Measurements from ENCODE around the gene HDGFL2.

HDGFL2 gene

DNA sequence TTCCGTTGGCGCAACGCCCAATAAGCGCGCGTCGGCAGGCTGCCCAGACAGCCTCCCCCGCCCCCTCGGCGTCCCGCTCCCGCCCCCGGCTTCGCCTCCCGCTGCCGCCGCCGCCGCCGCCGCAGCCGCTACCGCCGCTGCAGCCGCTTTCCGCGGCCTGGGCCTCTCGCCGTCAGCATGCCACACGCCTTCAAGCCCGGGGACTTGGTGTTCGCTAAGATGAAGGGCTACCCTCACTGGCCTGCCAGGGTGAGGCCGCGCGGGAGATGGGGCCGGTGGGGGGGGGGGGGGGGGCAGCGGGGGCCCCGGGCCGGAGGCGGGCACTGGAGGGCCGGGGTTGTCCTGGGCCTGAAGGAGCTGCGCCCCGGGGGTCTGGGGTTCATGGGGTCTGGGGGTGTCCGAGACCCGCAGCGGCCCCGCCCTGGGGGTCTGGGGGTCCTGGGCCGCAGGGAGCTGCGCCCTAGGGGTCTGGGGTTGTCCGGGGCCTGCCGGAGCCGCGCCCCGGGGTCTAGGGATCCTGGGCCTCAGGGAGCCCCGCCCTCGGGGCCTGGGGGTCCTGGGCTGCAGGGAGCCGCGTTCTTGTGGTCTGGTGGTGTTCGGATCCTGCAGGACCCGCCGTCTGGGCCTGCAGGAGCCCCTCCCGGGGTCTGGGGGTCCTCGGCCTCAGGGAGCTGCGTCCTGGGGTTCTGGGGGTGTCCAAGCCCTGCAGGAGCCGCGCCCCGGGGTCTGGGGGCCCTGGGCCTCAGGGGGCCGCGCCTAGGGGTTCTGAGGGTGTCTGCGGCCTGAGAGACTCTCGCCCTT lies at the start of gene HDGFL2:
TSS of gene HDGFL2 (plus strand) at position 124 of the 801 bp plus-strand sequence. CDS start at position 178, 54 bp downstream.
- no peak for DNase-seq

DNA sequence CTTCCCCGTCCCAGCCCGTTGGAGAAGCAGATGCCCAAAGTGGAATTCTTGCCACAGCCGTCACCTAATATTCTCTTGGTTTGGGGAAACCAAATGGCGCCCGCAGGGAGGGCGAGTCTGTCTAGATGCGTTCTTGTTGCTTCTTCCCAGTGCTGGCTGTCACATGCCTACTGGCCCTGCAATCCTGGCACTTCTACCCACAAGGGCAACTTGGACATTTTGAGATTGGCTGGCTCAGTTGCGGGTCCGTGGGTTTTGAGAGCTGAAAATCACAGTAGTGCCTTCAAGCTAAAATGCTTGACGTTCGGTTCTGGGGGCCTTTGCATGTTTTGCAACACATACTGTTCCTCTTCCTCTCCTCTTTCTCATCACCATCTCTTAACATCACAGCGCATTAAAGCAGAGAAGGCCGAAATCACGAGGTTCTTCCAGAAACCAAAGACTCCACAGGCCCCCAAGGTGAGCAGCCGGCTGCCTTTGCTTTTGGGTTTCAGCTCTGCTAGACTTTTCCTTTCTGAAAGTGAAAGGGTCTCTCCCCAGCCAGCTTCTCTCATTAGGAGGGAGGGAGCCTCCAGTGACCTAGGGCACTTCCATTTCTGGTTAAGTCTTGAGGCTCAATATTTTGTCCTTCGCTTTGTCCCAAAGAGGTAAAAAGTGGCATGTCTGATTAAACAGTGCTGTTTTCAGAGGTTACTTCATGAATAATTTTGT lies 48.5 kb upstream of the HDGFL2 start:
- DNase-seq, result no peak

DNA sequence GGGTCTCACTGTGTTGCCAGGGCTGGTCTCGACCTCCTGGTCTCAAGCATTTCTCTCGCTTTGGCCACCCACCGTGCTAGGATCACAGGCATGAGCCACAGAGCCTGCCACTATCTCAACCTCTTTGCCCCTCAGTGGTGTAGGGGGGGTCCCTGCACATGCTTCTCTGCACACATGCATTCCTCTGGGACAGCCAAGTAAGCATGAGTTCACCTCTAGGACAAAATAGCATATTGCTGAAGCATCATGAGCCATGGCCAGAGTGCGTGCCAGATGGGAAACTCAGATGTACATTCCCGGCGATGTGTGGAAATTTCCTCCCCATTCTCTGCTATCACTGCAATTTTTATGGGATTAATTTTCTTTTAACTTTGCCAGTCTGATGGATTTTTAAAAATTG lies 46.6 kb upstream of the HDGFL2 start:
- DNase-seq, result no peak

DNA sequence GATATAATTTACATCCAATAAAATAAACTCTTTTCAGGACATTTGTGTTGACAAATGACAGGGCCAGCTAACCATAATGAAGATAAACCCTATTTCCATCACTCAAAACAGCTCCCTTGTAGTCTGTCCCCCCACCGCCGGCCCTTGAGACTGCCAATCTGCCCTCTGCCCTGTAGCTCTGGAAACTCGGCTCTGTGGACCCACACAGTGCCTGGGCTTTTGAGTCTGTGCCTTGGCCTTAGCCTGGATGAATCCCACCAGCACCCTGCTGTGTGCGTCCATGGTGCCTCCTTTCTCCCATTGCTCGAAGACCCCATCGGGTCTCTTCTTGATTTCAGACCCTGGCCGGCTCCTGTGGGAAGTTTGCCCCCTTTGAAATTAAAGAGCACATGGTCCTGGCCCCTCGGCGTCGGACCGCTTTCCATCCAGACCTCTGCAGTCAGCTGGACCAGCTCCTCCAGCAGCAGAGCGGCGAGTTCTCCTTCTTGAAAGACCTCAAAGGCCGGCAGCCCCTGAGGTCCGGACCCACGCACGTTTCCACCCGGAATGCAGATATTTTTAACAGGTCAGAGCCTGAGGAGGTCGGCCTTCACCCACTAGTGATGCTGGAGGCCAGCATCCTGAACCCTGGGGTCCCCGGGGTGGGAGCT lies 43.6 kb upstream of the HDGFL2 start:
- DNase-seq, result no peak

DNA sequence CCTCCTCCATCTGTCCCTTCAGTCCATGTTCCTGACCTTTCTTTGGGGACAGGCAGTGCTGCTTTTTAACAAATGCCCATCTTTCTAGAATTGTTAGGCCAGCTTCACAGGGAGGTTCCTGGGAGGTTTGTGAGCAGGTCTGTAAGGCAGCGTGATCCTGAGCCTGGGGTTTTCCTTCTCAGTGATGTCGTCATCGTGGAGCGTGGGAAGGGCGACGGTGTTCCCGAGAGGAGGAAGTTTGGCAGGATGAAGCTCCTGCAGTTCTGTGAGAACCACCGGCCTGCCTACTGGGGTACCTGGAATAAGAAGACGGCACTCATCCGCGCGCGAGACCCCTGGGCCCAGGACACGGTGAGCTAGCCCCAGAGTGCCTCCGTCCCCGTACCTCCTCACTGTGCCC lies 42.8 kb upstream of the HDGFL2 start:
- no peak for DNase-seq

DNA sequence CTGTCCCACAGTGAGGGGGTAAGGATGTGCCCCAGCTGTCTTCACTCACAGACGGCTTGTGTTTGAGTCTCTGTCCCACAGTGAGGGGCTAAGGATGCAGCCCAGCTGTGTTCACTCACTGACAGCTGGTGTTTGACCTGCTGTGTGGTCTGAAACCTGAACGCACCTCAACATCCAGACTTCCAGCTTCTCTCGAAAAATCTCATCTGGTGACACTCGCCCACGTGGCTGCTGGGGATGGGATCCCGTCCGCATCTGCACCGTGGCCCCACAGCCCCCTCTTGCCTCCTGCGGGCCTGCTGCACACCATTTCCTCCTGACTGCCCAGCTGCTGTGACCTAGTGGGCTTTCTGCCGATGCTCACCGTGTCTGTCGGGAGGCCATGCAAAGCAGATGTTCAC lies 42.3 kb upstream of the HDGFL2 start:
- DNase-seq, result no peak

DNA sequence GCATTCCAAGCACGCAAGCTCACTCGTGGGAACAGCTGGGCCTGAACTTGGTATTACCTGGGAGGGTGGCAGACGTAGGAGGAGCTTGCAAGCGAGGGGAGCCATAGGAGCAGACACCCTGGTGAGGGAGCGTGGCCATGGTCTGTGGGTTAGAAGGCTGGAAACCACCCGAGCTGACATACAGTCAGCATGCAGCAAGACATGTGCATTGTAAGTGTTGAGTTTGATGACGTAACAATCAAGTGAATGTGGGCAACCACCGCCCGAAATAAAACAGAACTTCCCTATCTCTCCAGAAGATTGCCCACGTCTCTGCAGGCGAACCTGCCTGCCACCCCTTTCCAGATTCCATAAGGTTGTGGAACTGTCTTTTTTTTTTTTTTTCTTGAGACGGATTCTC lies 41.3 kb upstream of the HDGFL2 start:
- no peak for DNase-seq

DNA sequence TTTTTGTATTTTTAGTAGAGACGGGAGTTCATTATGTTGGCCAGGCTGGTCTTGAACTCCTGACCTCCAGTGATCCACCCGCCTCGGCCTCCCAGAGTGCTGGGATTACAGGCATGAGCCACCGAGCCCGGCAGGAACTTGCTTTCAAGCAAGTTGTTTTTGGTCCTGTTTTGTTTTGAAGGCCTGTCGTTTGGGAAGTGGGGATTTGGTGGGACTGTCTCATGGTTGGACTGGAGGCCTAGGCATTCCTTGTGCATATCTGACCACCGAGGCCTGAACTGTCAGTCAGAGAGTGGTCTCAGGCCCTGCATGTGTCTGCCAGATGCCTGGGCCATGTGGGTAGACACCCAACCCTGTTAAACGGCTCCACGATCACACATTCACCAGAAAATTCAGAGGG lies 40.8 kb upstream of the HDGFL2 start:
- no peak for DNase-seq

DNA sequence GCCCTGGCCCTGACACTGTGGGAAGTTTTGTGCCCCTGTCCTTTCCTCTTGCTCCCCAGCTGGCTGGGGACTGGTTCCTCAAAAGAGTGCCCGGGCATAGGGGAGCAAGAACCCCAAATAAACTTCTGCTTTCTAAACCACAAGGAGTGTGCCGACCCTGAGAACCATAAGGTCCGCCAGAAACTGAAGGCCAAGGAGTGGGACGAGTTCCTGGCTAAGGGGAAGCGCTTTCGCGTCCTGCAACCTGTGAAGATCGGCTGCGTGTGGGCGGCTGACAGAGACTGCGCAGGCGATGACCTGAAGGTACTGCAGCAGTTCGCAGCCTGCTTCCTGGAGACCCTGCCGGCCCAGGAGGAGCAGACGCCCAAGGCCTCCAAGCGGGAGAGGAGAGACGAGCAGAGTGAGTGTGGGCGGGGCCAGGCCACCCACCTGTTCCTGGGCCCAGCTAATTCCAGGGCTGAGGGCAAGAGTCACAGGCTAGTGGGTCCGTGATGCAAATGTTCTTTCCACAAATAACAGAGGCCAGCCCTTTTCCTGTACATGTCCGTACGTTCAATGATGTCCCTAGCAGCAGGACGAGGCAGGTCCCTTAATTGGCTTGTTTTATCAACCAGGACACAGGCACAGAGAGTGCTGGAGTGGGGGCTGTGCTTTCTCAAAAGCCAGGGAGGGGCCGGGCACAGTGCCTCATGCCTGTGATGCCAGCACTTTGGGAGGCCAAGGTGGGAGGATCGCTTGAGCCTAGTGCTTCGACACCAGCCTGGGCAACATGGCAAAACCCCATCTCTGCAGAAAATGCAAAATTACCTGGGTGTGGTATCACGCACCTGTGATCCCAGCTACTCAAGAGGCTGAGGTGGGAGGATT lies 40.1 kb upstream of the HDGFL2 start:
- DNase-seq, result no peak

DNA sequence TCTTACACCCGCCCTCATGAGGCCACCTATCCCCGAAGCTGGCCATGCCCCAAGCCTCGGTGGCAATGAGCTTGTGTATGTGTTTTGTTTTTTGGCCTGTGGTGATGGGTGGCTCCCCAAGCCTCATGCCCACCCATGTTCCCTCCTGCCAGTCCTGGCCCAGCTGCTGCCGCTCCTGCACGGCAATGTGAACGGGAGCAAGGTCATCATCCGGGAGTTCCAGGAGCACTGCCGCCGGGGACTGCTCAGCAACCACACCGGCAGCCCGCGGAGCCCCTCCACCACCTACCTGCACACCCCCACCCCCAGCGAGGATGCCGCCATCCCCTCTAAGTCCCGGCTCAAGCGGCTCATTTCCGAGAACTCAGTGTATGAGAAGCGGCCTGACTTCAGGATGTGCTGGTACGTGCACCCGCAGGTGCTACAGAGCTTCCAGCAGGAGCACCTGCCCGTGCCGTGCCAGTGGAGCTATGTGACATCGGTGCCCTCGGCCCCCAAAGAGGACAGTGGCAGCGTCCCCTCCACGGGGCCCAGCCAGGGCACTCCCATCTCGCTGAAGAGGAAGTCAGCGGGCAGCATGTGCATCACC lies 39.1 kb upstream of the HDGFL2 start:
- no peak for DNase-seq

DNA sequence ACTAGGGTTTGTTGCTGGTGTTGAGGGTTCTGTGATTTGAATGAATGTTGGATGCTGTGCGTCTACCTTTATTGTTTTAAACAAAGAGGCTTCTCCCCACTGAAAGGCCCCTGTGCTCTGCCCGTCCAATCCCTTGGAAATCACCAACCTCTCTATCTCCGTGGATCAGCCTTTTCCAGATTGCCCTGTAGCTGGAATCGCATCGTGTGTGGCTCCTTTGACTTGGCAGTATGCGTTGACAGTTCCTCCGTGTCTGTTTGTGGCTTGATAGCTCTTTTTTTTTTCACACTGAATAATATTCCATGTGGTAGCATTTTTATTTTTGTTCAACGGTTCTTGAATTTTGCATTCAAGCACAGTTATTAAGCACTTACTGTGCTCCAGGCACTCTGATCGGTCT lies 37.7 kb upstream of the HDGFL2 start:
- no peak for DNase-seq

DNA sequence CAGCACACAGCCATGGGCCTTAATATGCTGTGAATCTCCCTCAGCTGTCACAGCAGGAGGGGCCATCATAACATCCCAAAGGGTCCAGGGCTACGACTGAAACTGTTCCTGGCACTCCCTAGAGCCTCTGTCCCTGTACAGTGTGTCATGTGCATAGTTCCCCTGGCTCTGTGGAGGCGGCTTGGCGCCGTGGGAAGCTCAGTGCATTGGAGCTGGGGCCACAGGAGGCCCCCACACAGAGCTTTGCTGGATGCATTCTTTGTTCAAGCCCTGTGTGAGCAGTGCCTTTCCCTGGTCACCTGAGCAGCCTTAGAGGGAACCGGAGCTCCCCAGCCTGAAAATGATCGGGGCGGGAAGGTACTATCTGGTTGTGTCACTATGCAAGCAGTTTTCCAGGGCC lies 35.9 kb upstream of the HDGFL2 start:
- no peak for DNase-seq

DNA sequence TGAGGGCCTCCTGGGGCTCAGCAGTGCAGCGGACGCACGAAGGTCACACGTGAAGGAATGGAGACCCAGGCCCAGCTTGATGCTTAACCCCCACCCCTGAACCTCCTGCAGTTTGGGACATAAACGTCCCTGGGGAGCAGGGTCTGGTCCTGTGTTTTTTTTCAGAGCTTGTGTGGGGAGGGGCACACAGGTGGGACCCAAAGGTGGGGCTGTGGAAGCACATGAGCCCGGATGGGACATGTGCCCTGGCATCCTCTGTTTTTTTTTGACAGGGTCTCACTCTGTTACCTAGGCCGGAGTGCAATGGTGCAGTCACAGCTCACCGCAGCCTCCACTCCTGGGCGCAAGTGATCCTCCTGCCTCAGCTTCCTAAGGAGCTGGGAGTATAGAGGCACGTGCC lies 35.0 kb upstream of the HDGFL2 start:
- DNase-seq, result no peak

DNA sequence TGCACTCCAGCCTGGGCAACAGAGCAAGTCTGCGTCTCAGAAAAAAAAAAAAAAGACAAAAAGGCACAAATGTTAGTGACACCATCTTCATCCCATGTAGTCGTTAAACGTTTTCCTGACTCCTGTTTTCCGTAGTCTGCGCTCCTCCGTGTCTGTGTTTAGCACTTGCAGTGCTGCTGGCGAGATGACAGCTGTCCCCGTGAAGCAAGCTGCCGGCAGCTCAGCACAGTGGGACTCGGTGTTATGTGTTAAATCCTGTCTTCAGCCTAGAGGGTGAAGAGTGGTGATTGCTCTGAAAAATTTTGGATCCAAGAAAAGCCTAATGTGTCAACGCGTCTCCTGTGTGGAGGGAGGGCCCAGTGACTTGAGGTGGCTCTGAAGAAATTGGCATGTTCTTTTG lies 32.9 kb upstream of the HDGFL2 start:
- DNase-seq, result no peak

DNA sequence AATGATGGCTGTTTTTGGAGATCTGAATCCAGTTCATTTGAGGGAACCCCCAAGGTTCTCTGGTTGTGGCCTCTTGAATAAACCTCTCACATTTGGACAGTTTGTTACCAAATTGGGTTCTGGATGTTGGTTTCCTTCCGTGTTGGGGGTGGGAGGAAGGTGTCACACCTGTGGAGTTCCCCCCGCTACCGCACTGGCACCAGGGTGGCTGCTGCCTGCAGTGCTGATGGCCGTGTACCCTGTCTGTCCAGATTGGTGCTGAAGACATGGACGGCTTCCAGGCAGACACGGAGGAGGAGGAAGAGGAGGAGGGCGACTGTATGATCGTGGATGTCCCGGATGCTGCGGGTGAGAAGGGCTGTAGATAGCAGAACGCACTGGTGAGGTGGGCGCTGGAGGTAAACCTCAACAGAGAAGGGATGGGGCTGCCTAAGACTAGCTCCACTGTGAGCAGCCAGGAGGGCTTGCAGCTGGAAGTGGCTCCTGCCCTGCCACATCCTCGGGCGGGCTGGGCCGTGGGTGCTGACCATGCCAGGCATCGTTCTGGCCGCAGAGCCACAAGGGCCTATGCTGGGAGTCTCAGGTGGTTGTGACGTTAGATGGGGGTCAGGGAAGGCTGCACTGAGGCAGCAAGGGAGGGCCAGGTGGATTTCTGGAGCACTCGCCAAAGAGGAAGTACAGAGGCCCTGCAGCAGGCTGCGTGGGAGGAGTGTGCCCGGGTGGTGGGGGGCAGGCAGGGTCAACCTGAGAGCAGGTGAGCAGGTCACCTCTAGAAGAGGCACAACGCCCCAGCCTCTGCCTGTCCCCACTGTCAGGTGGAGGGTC lies 29.9 kb upstream of the HDGFL2 start:
- DNase-seq, result no peak

DNA sequence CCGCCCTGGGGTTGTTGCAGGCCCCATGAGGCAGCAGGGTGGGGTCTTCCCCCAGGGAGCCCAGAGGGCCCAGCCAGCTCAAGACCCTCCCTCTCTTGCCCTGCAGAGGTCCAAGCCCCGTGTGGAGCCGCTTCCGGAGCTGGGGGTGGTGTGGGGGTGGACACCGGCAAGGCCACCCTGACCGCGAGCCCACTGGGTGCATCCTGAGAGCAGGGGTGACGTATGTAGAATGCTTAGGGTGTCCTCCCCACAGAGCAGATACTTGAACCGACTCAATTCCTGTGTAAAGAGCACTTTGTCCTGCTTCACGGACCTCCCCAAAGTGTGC lies 29.3 kb upstream of the HDGFL2 start:
- DNase-seq, result no peak

DNA sequence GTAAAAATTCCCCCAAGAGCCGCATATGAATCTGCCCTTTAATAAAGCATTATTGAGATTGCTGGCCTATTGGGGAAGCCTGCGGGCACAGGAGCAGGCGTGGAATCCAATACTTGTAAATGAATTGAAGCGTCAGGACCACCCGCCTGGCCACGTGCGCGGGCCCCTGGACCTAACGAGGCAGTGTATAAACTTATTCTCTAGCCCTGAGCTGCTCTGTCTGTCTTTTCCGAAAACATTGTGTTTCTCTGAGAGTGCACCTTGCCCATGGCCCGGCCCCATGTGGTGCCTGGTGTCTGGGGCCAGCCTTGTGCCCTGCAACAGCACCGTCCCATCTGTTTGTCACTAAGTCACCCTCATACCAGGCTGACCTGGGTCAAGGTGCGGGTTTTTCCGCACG lies 28.9 kb upstream of the HDGFL2 start:
- DNase-seq, result no peak

DNA sequence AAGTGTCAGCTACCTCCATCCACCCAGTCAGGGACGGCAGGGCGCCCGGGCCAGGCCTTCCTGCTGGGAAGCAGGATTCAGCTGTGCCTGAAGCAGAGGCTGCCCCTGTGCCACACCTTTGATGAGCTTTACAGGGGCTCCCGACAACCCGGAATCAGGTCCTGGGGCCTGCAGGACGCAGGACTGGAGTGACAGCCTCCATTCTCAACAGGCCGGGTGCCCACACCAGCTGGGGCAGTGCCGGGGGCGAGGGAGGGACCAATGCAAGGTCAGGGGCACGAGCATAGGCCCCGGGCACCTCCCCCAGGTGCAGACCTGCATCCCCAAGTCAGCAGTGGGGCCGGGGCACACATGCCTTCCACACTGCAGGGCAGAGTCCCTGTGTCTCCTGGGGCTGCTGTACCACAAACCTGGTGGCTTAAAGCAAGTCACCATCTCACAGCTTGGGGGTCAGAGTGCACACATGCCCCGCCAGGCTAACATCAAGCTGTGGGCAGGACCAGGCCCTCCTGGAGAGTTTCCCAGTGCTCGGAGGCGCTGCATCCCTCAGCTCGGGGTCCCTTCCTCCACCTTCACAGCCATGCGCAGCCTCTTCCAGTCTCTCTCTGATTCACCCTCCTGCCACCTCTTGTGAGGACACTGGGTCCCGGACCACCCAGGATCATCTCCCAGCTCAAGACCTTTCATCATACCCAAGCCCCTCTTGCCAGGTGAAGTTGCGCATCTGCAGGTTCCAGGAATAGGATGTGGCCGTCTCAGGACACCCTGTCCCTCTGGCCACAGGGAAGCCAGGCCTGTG lies 27.9 kb upstream of the HDGFL2 start:
- DNase-seq, result no peak

DNA sequence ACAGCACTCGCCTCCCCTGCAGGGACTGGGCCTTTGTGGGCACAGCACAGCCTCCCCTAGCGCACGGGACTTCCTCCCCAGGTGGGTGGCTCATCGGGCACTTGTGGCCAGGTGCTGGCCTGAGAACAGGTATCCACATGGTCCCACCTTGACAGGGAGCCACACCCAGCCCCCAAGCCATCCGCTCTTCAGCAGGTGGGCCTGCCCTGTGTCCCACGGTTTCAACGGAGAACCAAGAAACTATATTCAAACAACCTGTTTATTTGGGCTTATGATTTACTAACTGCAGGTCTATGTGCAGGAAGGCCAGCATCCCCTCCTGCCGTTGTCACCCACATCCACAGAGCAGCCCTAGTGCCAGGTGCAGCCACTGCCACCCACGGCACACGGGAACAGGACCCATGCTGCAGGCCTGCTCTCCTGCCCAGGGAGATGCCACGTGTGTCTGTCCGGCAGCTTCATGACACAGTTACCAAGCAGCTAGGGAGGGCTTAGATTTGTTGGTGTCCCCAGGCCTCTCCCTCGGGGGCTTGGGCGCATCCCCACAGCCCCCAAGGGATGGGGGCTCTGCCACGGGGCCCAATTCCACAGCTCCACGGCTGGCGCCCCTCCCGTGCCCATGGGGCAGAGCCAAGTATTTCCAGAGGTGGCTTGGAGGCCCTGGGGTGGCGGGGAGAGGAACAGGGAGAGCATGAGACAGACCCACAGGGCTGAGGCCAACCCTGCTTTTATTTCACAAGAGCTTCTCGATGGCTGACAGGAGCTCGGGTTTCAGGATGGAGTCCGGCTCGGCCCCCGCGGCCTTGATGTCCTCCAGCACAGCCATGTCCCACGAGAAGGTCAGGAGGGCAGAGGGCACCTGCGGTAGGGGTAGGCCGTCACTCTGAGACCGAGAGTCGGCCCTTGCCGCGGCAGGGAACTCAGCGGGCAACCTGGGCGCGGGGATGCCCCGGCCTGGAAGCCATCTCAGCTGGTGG lies 27.0 kb upstream of the HDGFL2 start:
- no peak for DNase-seq
